SH-SY5Y (cell line): Measurements from ENCODE around the gene TMEM165.

Source experiments
- GATA2 ChIP-seq: IDR thresholded peaks from 2 replicates; pipeline ENCODE4 v1.6.1; 2011; ENCODE audit warnings: mild to moderate bottlenecking, low read depth, low read length
- GATA3 ChIP-seq: IDR thresholded peaks from 2 replicates; pipeline ENCODE4 v1.6.1; 2011; ENCODE audit warnings: low read depth, mild to moderate bottlenecking, low read length, moderate library complexity

DNA sequence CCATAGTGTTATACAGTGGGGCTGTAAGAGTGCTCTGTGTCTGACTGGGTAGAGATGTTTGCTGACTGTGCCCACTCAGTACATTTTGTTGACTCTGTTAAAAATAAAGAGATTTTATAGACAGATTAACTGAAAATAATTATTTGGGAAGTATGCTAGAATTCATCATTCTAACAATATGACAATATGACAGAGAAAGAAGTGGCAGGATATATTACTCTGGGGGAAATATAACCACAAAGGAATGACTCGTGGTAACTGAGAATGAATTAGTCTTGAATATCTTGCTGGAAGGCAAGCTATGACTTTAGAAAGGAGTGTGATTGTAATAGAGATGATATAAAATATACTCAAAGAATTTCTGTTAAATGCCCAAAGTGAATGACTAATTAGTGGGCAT is 46.8 kb downstream of the TMEM165 start:
- TF ChIP-seq GATA3, result no peak
- no peak for TF ChIP-seq GATA2
